ENCODE measurements around the gene C11orf42.

Gene C11orf42

GRCh38 chr11:6253197-6253596, 47.8 kb downstream of the C11orf42 start:
- DNase-seq (ENCODE audit: low read depth in 2 of 2) = no peak

- no peak for DNase-seq (ENCODE audit: low read depth in 2 of 2)
Observed at GRCh38 chr11:6258141-6258540, 52.8 kb downstream of the C11orf42 start.

- no peak for DNase-seq (ENCODE audit: low read depth in 2 of 2)
Observed at GRCh38 chr11:6258571-6259081, 53.3 kb downstream of the C11orf42 start.

- no peak for DNase-seq (ENCODE audit: low read depth in 2 of 2)
Observed at GRCh38 chr11:6260207-6260726, 54.9 kb downstream of the C11orf42 start.
